HepG2 (cell line): ENCODE data around the gene GSDMA. TPM values are rescaled to one million over a fixed set of nuclear protein-coding genes. Genes with fewer than 3 reads are reported as not detected.

ENCODE experiments used
- BRD4 ChIP-seq: sonication (generic); formaldehyde crosslinking; IDR thresholded peaks from 2 replicates; pipeline ENCODE4 v1.4.0; 2020; ENCODE audit warnings: missing genetic modification reagents
- CBX2 ChIP-seq, 2 experiments: fragments of 200-600 bp in 1 of 2; sonication (generic); formaldehyde crosslinking in 1 of 2; IDR thresholded peaks; 2 replicates each; pipeline versions ENCODE4 v1.7.0 to v1.8.1; 2018 to 2022; ENCODE audit warnings: low read depth in 2 of 2, low read length in 1 of 2, mild to moderate bottlenecking in 1 of 2, missing genetic modification reagents in 1 of 2
- CENPX ChIP-seq: sonication (generic); formaldehyde crosslinking; IDR thresholded peaks from 2 replicates; pipeline ENCODE4 v1.9.0; 2021; ENCODE audit warnings: mild to moderate bottlenecking, missing genetic modification reagents, moderate library complexity
- EEA1 ChIP-seq: sonication (generic); formaldehyde crosslinking; IDR thresholded peaks from 2 replicates; pipeline ENCODE4 v1.5.1; 2020; ENCODE audit warnings: mild to moderate bottlenecking, missing genetic modification reagents, borderline replicate concordance
- FIP1L1 ChIP-seq: fragments of 200-400 bp; formaldehyde crosslinking; IDR thresholded peaks from 2 replicates; pipeline ENCODE4 v1.6.1; 2018; ENCODE audit warnings: low read depth, mild to moderate bottlenecking, low read length, moderate library complexity, borderline replicate concordance; ENCODE audit not compliant: insufficient read depth
- HNRNPUL1 ChIP-seq: fragments of 200-400 bp; formaldehyde crosslinking; IDR thresholded peaks from 2 replicates; pipeline ENCODE4 v1.6.1; 2017; ENCODE audit warnings: low read depth, mild to moderate bottlenecking, low read length, moderate library complexity
- KLF15 ChIP-seq: sonication (generic); formaldehyde crosslinking; IDR thresholded peaks from 2 replicates; pipeline ENCODE4 v1.8.1; 2023; ENCODE audit warnings: borderline replicate concordance, mild to moderate bottlenecking, inconsistent platforms, missing genetic modification reagents, mixed read lengths
- NCOA1 ChIP-seq: sonication (generic); formaldehyde crosslinking; IDR thresholded peaks from 2 replicates; pipeline ENCODE4 v1.9.0; 2021; ENCODE audit warnings: missing genetic modification reagents
- PAXIP1 ChIP-seq: sonication (generic); formaldehyde crosslinking; conservative IDR thresholded peaks from 2 replicates; pipeline ENCODE4 v1.4.0; 2020; ENCODE audit warnings: mild to moderate bottlenecking, missing genetic modification reagents, moderate library complexity
- PHF5A ChIP-seq: IDR thresholded peaks from one replicate; pipeline ENCODE4 v1.6.1; 2018; ENCODE audit warnings: low read depth, missing genetic modification reagents; ENCODE audit not compliant: unreplicated experiment
- PPARG ChIP-seq: conservative IDR thresholded peaks from 2 replicates; pipeline ENCODE4 v1.6.1; 2016; ENCODE audit warnings: missing biosample characterization, missing genetic modification reagents
- RAD51 ChIP-seq: fragments of 450-650 bp; IDR thresholded peaks from 2 replicates; pipeline ENCODE4 v1.6.1; 2016; ENCODE audit warnings: borderline replicate concordance
- REL ChIP-seq: sonication (generic); formaldehyde crosslinking; conservative IDR thresholded peaks from 2 replicates; pipeline ENCODE4 v1.8.0; 2022; ENCODE audit warnings: mild to moderate bottlenecking, missing genetic modification reagents, moderate library complexity
- RXRB ChIP-seq: IDR thresholded peaks from 2 replicates; pipeline ENCODE4 v1.6.1; 2016; ENCODE audit warnings: borderline replicate concordance, missing genetic modification reagents, missing compliant biosample characterization
- SMAD3 ChIP-seq: sonication (generic); formaldehyde crosslinking; IDR thresholded peaks from 2 replicates; pipeline ENCODE4 v1.4.0; 2020; ENCODE audit warnings: missing genetic modification reagents
- SNAPC4 ChIP-seq: sonication (generic); formaldehyde crosslinking; IDR thresholded peaks from 2 replicates; pipeline ENCODE4 v1.4.0; 2020; ENCODE audit warnings: mild to moderate bottlenecking, missing genetic modification reagents
- SP2 ChIP-seq: sonication (generic); formaldehyde crosslinking; IDR thresholded peaks from 2 replicates; pipeline ENCODE4 v1.5.1; 2020; ENCODE audit warnings: mild to moderate bottlenecking, missing genetic modification reagents
- SRF ChIP-seq: IDR thresholded peaks from 2 replicates; pipeline ENCODE4 v1.6.1; 2011; ENCODE audit warnings: mild to moderate bottlenecking, low read depth, low read length, moderate library complexity
- STAT5B ChIP-seq: sonication (generic); formaldehyde crosslinking; IDR thresholded peaks from 2 replicates; pipeline ENCODE4 v1.4.0; 2020; ENCODE audit warnings: missing genetic modification reagents
- ZFP1 ChIP-seq: IDR thresholded peaks from 2 replicates; pipeline ENCODE4 v1.6.1; 2016
- ZFP41 ChIP-seq: sonication (generic); formaldehyde crosslinking; IDR thresholded peaks from 2 replicates; pipeline ENCODE4 v1.4.0; 2020; ENCODE audit warnings: mild to moderate bottlenecking, missing genetic modification reagents, borderline replicate concordance
- ZNF317 ChIP-seq: sonication (generic); formaldehyde crosslinking; IDR thresholded peaks from 2 replicates; pipeline ENCODE4 v1.5.0; 2020; ENCODE audit warnings: mild to moderate bottlenecking, missing genetic modification reagents
- ZNF546 ChIP-seq: sonication (generic); formaldehyde crosslinking; conservative IDR thresholded peaks from 2 replicates; pipeline ENCODE4 v1.8.1; 2023; ENCODE audit warnings: mild to moderate bottlenecking, missing genetic modification reagents
- ZNF788 ChIP-seq: sonication (generic); formaldehyde crosslinking; IDR thresholded peaks from 2 replicates; pipeline ENCODE4 v1.5.0; 2020; ENCODE audit warnings: mild to moderate bottlenecking, missing genetic modification reagents, borderline replicate concordance
- polyA plus RNA-seq, 8 experiments: library from polyadenylated mRNA; depleted of rRNA in 3 of 8; stranded (reverse) in 7 of 8; unstranded in 1 of 8; fragments of >200 nt; fragmentation: Illumina TruSeq in 4 of 8; extraction: Trizol in 4 of 8; gene quantifications; 2 replicates each; pipeline versions ENCODE4 v1.2.1 to v1.2.3, GENCODE V29; 2011 to 2016; ENCODE audit warnings: low read depth in 4 of 8, missing spikeins in 1 of 8, mixed read lengths in 1 of 8; ENCODE audit not compliant: insufficient read depth in 1 of 8
- total RNA-seq, 5 experiments: library from RNA; depleted of rRNA; stranded (reverse); fragments of >200 nt; fragmentation: Illumina TruSeq; extraction: Trizol; gene quantifications; 2 replicates each; pipeline ENCODE4 v1.2.3, GENCODE V29; 2016; ENCODE audit warnings: low read depth in 1 of 5

Gene GSDMA
- total and polyA plus RNA-seq, 2 of the 13 experiments (the other 11 are each of a cell fraction or from before 2014, with no cell fraction given), result not detected

- TF ChIP-seq REL (CRISPR knock-in tag) (no peak), STAT5B (CRISPR knock-in tag) (no peak), SP2 (CRISPR knock-in tag) (no peak), PPARG (CRISPR knock-in tag) (peak; percentile 98), CBX2 (IDR thresholded peaks at IDR 0.05; ENCODE audit: low read depth, low read length) (no peak), CBX2 (CRISPR knock-in tag; IDR thresholded peaks at IDR 0.05; ENCODE audit: low read depth) (no peak), KLF15 (CRISPR knock-in tag) (no peak), SMAD3 (no peak), ZFP1 (CRISPR knock-in tag) (no peak), PHF5A (CRISPR knock-in tag) (no peak), ZNF546 (CRISPR knock-in tag) (peak; percentile 54; the same call in 1 of the 2 replicates), ZFP41 (no peak; the same call in 1 of the 2 replicates), BRD4 (CRISPR knock-in tag) (no peak), SRF (no peak), RAD51 (no peak), CENPX (no peak), NCOA1 (0 out of 2 replicates have a peak, but pooled peaks have one; percentile 3), EEA1 (CRISPR knock-in tag) (no peak), ZNF317 (CRISPR knock-in tag) (no peak; the same call in none of the 2 replicates), ZNF788 (no peak), RXRB (CRISPR knock-in tag) (peak; percentile 95), HNRNPUL1 (no peak), PAXIP1 (peak; percentile 88), SNAPC4 (no peak), FIP1L1 (no peak)
Observed at GRCh38 chr17:39926588-39927100, 36.2 kb upstream of the GSDMA start (continued).
